ENCODE data around the gene SLC35E3.
A peak's percentile ranks its signal among the peaks of the same experiment; 100 is the strongest.
"Not testable (repeated sequence)": the region's sequence is repeated elsewhere in the genome, so short reads cannot be mapped to it uniquely, and the experiment has no call there.

The SLC35E3 gene

GRCh38 chr12:68808388-68809189, 62.6 kb downstream of the SLC35E3 start:
- DNase-seq = peak; percentile 81
- Mint-ChIP-seq H3K27ac (peak overlapping the region; percentile 99), H3K4me3 (peak overlapping the region; percentile 89 to 98), H3K36me3 (peaks cover 25 to 32% of the 10 kb centered on the region in 2 donors), H3K4me1 (peaks cover 6 to 31% of the 10 kb centered on the region in 2 donors), H3K27me3 (no peaks in the 10 kb centered on the region), H3K9me3 (no peaks in the 10 kb centered on the region)
- peak; percentile 73 to 78 for ATAC-seq (replicated peaks)

- Mint-ChIP-seq H3K36me3 (peaks cover 29 to 32% of the 10 kb centered on the region in 2 donors), H3K27me3 (no peaks in the 10 kb centered on the region), H3K4me3 (peak overlapping the region; percentile 89 to 98), H3K9me3 (no peaks in the 10 kb centered on the region), H3K27ac (peak overlapping the region; percentile 99), H3K4me1 (peaks cover 6 to 31% of the 10 kb centered on the region in 2 donors)
- ATAC-seq (replicated peaks) = no peak
- DNase-seq = no peak
These were observed 63.4 kb downstream of the SLC35E3 start for GRCh38 chr12:68809190-68810026.

- peak overlapping the region; percentile 85 for H3K27ac Mint-ChIP-seq
- not testable (repeated sequence) for H3K27me3 Mint-ChIP-seq; ATAC-seq (replicated peaks); DNase-seq; H3K9me3 Mint-ChIP-seq
- H3K36me3 Mint-ChIP-seq = peaks cover 31 to 35% of the 10 kb centered on the region in 2 donors
- H3K4me1 Mint-ChIP-seq = peaks cover 8 to 35% of the 10 kb centered on the region in 2 donors
- H3K4me3 Mint-ChIP-seq = peak overlapping the region; percentile 72 to 79
These were observed 64.0 kb downstream of the SLC35E3 start for GRCh38 chr12:68810027-68810389.

- ATAC-seq (replicated peaks); H3K27ac Mint-ChIP-seq; H3K9me3 Mint-ChIP-seq; DNase-seq; H3K27me3 Mint-ChIP-seq: not testable (repeated sequence)
- Mint-ChIP-seq H3K36me3 (peaks cover 35 to 41% of the 10 kb centered on the region in 2 donors), H3K4me3 (peak overlapping the region in 1 of 2 donors; percentile 73), H3K4me1 (peaks cover 10 to 39% of the 10 kb centered on the region in 2 donors)
These were observed 65.6 kb downstream of the SLC35E3 start for GRCh38 chr12:68811573-68811972.

- Mint-ChIP-seq H3K9me3 (no peaks in the 10 kb centered on the region), H3K4me1 (peaks cover 8 to 39% of the 10 kb centered on the region in 2 donors), H3K4me3 (peak overlapping the region in 1 of 2 donors; percentile 18), H3K27me3 (no peaks in the 10 kb centered on the region), H3K36me3 (peaks cover 35 to 45% of the 10 kb centered on the region in 2 donors), H3K27ac (peak overlapping the region; percentile 79)
- no peak for DNase-seq
- no peak for ATAC-seq (replicated peaks)
These were observed 66.7 kb downstream of the SLC35E3 start for GRCh38 chr12:68812553-68813241.

- peaks cover 33 to 43% of the 10 kb centered on the region in 2 donors for H3K36me3 Mint-ChIP-seq
- no peak for ATAC-seq (replicated peaks)
- peaks cover 8 to 36% of the 10 kb centered on the region in 2 donors for H3K4me1 Mint-ChIP-seq
- H3K4me3 Mint-ChIP-seq = peak overlapping the region in 1 of 2 donors; percentile 18
- H3K9me3 Mint-ChIP-seq = no peaks in the 10 kb centered on the region
- H3K27ac Mint-ChIP-seq = peak overlapping the region; percentile 79
- no peaks in the 10 kb centered on the region for H3K27me3 Mint-ChIP-seq
- no peak for DNase-seq
These were observed 67.2 kb downstream of the SLC35E3 start for GRCh38 chr12:68813242-68813593.

GRCh38 chr12:68814490-68815231, 68.7 kb downstream of the SLC35E3 start:
- DNase-seq (no peak), ATAC-seq (replicated peaks) (no peak)
- Mint-ChIP-seq H3K9me3 (no peaks in the 10 kb centered on the region), H3K27ac (no peak overlapping the region), H3K4me1 (peaks cover 8 to 29% of the 10 kb centered on the region in 2 donors), H3K36me3 (peaks cover 30 to 43% of the 10 kb centered on the region in 2 donors), H3K27me3 (no peaks in the 10 kb centered on the region), H3K4me3 (no peak overlapping the region)

- peaks cover 8 to 29% of the 10 kb centered on the region in 2 donors for H3K4me1 Mint-ChIP-seq
These were observed 69.4 kb downstream of the SLC35E3 start for GRCh38 chr12:68815232-68815927.

GRCh38 chr12:68815928-68816800, 70.2 kb downstream of the SLC35E3 start:
- Mint-ChIP-seq H3K4me3 (no peak overlapping the region), H3K27me3 (no peaks in the 10 kb centered on the region), H3K36me3 (peaks cover 24 to 33% of the 10 kb centered on the region in 2 donors), H3K4me1 (peaks cover 6 to 22% of the 10 kb centered on the region in 2 donors), H3K27ac (peak overlapping the region; percentile 25), H3K9me3 (no peaks in the 10 kb centered on the region)
- ATAC-seq (replicated peaks) (no peak), DNase-seq (no peak)

More at GRCh38 chr12:68815232-68815927, 69.4 kb downstream of the SLC35E3 start:
- Mint-ChIP-seq H3K4me3 (no peak overlapping the region), H3K27me3 (no peaks in the 10 kb centered on the region), H3K36me3 (peaks cover 27 to 40% of the 10 kb centered on the region in 2 donors), H3K27ac (no peak overlapping the region), H3K9me3 (no peaks in the 10 kb centered on the region)
- ATAC-seq (replicated peaks) (no peak), DNase-seq (no peak)

- ATAC-seq (replicated peaks); H3K27me3 Mint-ChIP-seq; H3K4me3 Mint-ChIP-seq; DNase-seq; H3K9me3 Mint-ChIP-seq; H3K27ac Mint-ChIP-seq: not testable (repeated sequence)
- Mint-ChIP-seq H3K36me3 (peaks cover 23 to 39% of the 10 kb centered on the region in 2 donors), H3K4me1 (peaks cover 9 to 23% of the 10 kb centered on the region in 2 donors)
These were observed 73.5 kb downstream of the SLC35E3 start for GRCh38 chr12:68819481-68819880.

- ATAC-seq (replicated peaks) (peak; percentile 27), DNase-seq (no peak)
- Mint-ChIP-seq H3K4me3 (no peak overlapping the region), H3K27ac (peak overlapping the region; percentile 82), H3K9me3 (no peaks in the 10 kb centered on the region), H3K36me3 (peaks cover 25 to 41% of the 10 kb centered on the region in 2 donors), H3K4me1 (peaks cover 5 to 14% of the 10 kb centered on the region in 2 donors), H3K27me3 (no peaks in the 10 kb centered on the region)
These were observed 75.6 kb downstream of the SLC35E3 start for GRCh38 chr12:68821357-68822188.

GRCh38 chr12:68823696-68824095, 77.7 kb downstream of the SLC35E3 start:
- Mint-ChIP-seq H3K9me3 (no peaks in the 10 kb centered on the region), H3K4me1 (peaks cover 5 to 14% of the 10 kb centered on the region in 2 donors), H3K27ac (no peak overlapping the region), H3K4me3 (no peak overlapping the region), H3K27me3 (no peaks in the 10 kb centered on the region), H3K36me3 (peaks cover 23 to 39% of the 10 kb centered on the region in 2 donors)
- no peak for DNase-seq
- no peak for ATAC-seq (replicated peaks)
